ENCODE results near the gene AKAP6.

AKAP6 gene

DNA sequence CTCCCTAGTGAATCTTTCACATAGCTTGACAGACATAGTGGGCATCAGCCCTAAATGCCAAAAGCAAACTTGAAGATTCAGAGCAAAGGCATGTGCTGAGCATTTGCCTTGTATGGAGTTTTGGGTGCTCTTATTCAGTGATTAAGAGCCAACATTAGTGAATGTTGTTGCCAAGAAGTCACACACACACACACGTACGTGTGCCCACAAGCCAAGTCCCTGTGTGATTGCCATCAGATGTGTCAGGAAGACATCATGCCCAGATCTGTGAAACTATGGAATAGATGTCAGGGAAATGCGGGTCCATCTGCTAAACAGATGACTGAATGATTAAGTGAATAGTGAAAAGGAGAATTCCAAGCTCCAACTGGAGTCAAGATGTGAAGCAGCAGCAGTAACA is 149.0 kb downstream of the AKAP6 start:
- Mint-ChIP-seq H3K4me3 (no peak overlapping the region), H3K27me3 (no peaks in the 10 kb centered on the region), H3K4me1 (no peaks in the 10 kb centered on the region), H3K36me3 (no peaks in the 10 kb centered on the region), H3K9me3 (no peaks in the 10 kb centered on the region), H3K27ac (no peak overlapping the region)
- no peak for ATAC-seq

DNA sequence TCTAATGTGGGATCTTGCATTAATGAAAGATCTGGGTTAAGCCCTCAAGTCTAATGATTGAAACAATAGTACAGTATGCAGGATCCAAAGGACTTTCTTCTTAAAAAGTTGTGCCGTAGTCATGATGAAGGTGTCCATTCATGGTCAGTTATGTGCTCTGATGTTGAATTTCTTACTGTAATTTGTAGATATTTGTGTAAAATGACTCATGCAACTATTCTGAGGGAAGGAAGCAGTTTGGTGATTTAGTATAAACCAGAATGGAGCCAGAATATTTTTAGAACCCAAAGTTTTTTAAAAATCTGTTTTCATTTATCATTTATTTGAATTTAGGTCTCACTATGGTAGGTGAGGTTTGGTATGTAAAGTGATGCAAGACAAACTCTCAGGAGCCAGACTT is 151.2 kb downstream of the AKAP6 start:
- no peaks in the 10 kb centered on the region for H3K9me3 Mint-ChIP-seq
- H3K4me1 Mint-ChIP-seq: no peaks in the 10 kb centered on the region
- no peak for ATAC-seq
- H3K4me3 Mint-ChIP-seq: no peak overlapping the region
- no peaks in the 10 kb centered on the region for H3K27me3 Mint-ChIP-seq
- H3K36me3 Mint-ChIP-seq: no peaks in the 10 kb centered on the region
- H3K27ac Mint-ChIP-seq: no peak overlapping the region

DNA sequence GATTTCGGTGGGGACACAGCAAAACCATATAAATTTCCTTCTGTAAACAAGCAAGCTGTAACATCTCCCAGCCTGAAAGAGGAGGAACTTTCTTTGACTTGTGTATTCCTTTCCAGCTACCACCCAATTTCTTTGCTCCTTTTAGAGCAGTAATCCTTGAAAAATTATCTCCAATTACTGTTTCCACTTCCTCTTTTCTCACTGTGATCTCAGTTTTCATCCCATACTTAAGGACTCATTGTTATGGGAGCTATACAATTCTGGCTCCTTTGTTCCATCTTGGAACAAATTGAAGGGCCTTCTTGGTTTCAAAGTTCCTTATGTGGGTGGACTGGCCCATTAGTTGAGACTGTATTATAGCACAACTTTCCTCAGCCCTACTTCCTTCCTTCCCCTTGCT is 152.6 kb downstream of the AKAP6 start:
- Mint-ChIP-seq H3K4me3 (no peak overlapping the region), H3K27ac (no peak overlapping the region), H3K27me3 (no peaks in the 10 kb centered on the region), H3K4me1 (no peaks in the 10 kb centered on the region), H3K9me3 (peaks cover 9% of the 10 kb centered on the region), H3K36me3 (no peaks in the 10 kb centered on the region)
- no peak for ATAC-seq

DNA sequence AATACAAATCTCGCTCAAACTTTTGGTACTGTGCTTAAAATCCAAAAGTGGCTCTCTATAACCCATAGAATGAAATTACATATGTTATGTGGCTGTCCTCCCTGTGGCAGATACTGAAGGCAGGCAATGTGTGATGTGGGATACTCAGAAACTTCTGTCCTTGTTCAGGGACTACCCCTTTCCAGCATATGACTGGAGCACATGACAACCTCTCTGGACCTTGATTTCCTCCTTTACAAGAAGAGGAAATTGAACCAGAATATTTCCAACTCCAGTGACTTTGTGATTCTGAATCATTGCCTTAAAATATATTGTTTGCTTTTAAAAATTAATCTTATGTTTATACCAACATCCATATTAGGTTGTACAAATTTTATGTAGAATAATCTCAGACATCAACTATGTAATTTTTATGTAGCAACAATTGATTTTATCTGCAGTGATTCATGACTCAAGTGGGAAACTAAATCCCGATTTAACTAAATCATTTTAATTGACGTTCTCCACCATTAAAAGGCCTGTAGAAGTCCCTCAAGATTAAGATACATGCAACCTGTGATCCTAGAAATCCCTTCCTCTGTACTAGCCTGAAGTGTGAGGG is 162.4 kb downstream of the AKAP6 start:
- Mint-ChIP-seq H3K9me3 (peaks cover 4% of the 10 kb centered on the region), H3K4me1 (no peaks in the 10 kb centered on the region), H3K4me3 (no peak overlapping the region), H3K27me3 (no peaks in the 10 kb centered on the region), H3K27ac (no peak overlapping the region), H3K36me3 (no peaks in the 10 kb centered on the region)
- ATAC-seq: no peak

DNA sequence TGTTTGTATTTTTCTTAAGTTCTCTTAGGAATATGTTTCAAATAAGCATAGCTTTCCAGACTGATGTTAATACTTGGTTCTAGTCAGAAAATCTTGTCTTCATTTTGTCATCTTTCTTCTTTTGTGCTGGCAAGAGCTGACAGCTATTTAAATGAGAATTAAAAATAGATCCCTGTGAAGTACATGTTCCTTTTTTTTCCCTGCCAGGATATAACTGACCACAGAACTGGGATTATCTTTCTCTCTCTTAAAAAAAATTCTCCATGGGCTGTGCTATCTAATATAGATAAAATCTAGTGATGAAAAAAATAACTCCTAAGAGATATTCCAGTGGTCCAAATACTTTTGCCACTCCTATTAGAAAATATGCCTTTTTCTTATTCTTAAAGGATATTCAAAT is 163.4 kb downstream of the AKAP6 start:
- Mint-ChIP-seq H3K9me3 (no peaks in the 10 kb centered on the region), H3K4me3 (no peak overlapping the region), H3K27ac (no peak overlapping the region), H3K36me3 (no peaks in the 10 kb centered on the region), H3K4me1 (no peaks in the 10 kb centered on the region), H3K27me3 (no peaks in the 10 kb centered on the region)
- ATAC-seq: no peak

DNA sequence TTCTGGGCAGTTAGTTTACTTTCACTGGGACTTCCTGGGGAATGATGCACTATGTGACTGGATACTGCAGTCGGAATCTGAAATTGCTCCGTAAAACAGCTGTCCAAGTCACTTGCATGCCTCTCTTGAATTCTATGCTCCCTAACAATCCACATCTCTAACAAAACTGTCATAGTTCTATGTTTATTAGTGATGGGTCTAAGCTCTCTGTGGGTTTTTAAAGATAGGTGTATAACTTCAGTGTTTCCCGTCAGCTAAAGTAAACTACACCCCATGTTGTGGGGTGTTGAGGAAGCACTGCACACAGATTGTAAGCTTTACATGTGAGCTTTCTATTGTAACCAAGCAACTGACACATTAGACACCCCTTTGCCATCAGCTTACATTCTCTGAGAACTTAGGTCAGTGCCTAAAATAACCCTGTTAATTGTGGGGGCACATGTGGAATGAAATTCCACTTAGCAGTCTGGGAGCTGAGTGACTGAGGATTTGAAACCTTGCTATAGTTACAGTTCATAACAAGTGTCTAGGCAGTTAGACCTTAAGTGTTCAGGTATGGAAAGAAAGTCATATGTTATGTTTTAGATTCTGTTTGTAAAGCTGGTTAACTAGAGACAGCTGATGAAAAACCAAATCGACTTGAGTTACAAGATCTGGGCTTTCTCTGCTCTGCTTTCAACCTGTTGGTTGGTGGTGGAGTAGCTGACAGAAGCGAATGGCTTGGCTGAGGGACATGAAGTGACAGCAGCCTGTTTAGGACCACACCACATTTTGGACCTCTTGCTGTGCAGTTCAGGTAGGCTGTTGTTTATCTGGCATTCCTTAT is 165.7 kb downstream of the AKAP6 start:
- Mint-ChIP-seq H3K36me3 (no peaks in the 10 kb centered on the region), H3K4me3 (no peak overlapping the region), H3K27ac (no peak overlapping the region), H3K9me3 (no peaks in the 10 kb centered on the region), H3K27me3 (no peaks in the 10 kb centered on the region), H3K4me1 (no peaks in the 10 kb centered on the region)
- no peak for ATAC-seq

DNA sequence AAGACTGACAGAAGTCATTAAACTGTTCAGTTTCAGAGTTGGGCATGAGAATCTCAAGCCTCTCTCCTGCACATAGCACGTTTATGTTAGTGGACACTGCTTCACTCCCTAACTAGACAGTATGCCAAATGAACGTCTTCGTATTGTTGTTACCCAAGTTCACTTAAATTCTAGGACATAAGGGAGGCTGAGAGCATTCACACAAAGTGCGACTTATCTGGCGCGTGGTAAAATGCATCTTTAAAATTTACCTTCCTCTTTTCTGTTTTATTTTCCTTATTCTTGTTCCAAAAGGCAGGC is 166.3 kb downstream of the AKAP6 start:
- no peak for ATAC-seq
- Mint-ChIP-seq H3K36me3 (no peaks in the 10 kb centered on the region), H3K9me3 (no peaks in the 10 kb centered on the region)

DNA sequence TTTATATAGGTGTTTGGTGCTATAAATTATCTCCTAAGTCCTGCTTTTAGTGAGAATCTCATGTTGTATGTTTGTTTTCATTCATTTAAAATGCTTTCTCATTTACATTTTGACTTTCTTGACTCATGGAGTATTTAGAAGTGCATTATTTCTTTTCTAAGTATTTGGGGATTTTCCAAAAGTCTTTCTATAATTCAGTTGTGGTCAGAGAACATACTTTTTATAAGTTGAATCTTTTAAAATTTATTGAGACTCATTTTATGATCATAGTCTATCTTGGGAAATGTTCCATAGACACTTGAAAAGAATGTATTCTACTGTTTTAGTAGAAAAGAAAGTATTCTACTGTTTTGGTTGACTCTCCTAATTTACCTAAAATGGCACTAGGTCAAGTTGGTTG is 168.2 kb downstream of the AKAP6 start:
- no peak overlapping the region for H3K4me3 Mint-ChIP-seq
- no peaks in the 10 kb centered on the region for H3K27me3 Mint-ChIP-seq
- no peak overlapping the region for H3K27ac Mint-ChIP-seq
- no peaks in the 10 kb centered on the region for H3K9me3 Mint-ChIP-seq
- H3K36me3 Mint-ChIP-seq: no peaks in the 10 kb centered on the region
- no peak for ATAC-seq
- H3K4me1 Mint-ChIP-seq: no peaks in the 10 kb centered on the region

More for the DNA sequence above, 166.3 kb downstream of the AKAP6 start:
- no peaks in the 10 kb centered on the region for H3K27me3 Mint-ChIP-seq
- no peaks in the 10 kb centered on the region for H3K4me1 Mint-ChIP-seq
- no peak overlapping the region for H3K4me3 Mint-ChIP-seq
- H3K27ac Mint-ChIP-seq: no peak overlapping the region

DNA sequence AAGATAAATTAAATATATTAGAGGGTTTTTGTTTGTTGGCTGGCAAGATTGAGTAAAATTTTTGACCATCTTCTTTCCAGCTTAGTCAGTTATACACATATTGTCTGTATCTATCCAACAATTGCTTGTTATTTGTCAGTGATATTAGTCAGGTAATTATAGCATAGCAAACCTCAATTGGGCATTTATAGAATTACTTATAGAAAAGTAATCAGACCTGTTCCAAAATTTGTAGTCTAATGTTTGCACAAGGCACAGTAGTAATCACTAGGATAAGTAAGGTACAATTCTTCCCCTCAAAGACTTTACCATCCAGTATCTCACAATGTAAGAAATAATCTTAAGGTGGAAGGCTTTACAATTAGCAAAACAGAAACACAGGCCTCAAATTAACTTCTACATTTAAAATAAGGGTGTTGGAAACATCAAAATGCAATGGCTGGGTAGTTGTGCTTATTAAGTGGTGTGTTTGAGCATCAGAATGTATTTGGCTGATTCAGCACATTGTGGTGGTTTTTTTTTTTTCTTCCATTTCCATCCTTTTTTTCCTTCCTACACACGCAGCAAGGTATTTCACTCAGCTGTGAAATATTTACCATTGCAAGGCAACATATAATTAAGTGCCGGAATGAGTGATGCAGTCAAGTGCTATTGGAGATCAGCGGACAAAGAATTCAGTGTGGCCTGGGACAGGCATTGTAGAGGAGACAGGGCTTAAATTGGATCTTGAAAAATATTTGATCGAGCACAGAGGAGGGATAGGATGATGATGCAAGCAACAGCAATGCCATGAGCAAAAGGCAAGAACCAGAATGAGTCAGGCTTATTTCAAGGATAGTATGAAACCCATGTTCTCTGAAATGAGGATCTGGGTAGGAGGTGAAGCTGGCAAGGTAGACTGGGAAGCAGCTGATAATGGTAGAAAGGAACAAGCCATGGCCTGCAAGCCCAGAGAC is 178.2 kb downstream of the AKAP6 start:
- H3K4me1 Mint-ChIP-seq: no peaks in the 10 kb centered on the region

DNA sequence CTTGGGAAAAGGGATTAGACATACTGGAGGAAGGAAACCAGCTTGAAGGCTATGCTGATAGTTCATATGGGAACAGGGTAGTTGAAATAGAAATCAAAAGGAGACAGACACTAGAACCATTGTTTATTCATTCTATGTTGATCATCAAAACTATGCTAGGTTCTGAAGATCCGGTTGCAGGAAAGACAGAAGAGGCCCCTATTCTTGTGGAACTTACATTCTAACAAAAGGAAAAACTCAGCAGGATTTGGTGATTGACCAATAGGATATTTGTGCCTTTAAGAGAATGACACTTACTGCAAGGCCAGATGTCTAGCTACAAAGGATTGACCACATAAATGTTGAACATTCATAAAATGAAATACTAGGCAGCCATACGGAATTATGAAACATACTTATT is 179.2 kb downstream of the AKAP6 start:
- no peak overlapping the region for H3K27ac Mint-ChIP-seq
- H3K4me3 Mint-ChIP-seq: no peak overlapping the region
- H3K36me3 Mint-ChIP-seq: no peaks in the 10 kb centered on the region
- ATAC-seq: no peak
- no peaks in the 10 kb centered on the region for H3K9me3 Mint-ChIP-seq
- H3K27me3 Mint-ChIP-seq: peaks cover 8% of the 10 kb centered on the region
- H3K4me1 Mint-ChIP-seq: no peaks in the 10 kb centered on the region

More for the DNA sequence above, 178.2 kb downstream of the AKAP6 start:
- H3K27ac Mint-ChIP-seq: no peak overlapping the region
- H3K27me3 Mint-ChIP-seq: peaks cover 8% of the 10 kb centered on the region
- H3K36me3 Mint-ChIP-seq: no peaks in the 10 kb centered on the region
- no peak overlapping the region for H3K4me3 Mint-ChIP-seq
- H3K9me3 Mint-ChIP-seq: no peaks in the 10 kb centered on the region
- ATAC-seq: no peak

DNA sequence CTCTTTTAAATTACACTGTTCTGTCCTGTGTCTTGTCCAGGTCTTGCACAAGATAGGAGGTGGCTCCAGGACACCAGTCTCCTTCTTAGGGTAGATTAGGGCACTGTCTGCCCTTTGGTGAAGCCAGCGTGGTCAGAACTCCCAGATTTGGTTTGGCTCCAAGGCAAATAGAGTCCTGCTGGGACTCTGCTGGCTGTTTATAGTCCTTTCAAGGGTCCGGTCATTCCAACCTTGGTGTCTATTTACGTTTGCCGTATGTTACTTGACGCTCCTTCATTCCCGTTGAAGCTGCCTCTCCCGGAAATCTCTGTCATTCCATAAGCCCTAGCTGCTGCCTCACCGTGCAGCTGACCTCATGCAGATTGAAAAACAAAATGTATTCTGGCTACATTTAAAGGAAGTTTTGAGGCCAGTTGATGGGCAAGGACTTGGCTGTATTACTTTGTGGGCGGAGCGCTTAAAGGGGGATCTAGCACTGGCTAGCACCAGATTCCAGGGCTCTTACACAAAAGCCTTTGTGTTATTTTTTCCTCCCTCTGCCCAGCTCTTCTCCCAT is 180.6 kb downstream of the AKAP6 start:
- H3K4me1 Mint-ChIP-seq: no peaks in the 10 kb centered on the region
- H3K4me3 Mint-ChIP-seq: no peak overlapping the region
- no peaks in the 10 kb centered on the region for H3K36me3 Mint-ChIP-seq
- H3K27me3 Mint-ChIP-seq: peaks cover 17% of the 10 kb centered on the region
- H3K27ac Mint-ChIP-seq: no peak overlapping the region
- H3K9me3 Mint-ChIP-seq: no peaks in the 10 kb centered on the region
- no peak for ATAC-seq

DNA sequence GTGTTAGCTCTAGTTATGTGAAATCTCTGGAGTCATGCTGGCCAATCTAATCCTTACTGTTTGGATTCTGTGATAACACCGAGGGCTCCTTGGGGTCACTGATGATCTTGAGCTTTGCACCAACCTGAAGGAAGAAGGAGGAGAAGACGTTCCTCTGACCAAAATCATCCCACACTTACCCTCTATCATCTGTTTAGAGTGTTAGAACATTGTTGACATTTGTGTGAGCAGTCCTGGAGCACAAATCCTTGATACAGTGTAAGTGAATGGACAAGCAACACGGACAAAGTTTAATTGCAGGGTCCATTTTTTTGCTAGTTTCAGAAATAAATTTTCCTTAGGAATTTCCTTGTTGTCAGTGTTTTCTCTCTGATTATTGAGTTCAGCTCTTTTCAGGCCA is 181.7 kb downstream of the AKAP6 start:
- H3K27ac Mint-ChIP-seq: no peak overlapping the region

DNA sequence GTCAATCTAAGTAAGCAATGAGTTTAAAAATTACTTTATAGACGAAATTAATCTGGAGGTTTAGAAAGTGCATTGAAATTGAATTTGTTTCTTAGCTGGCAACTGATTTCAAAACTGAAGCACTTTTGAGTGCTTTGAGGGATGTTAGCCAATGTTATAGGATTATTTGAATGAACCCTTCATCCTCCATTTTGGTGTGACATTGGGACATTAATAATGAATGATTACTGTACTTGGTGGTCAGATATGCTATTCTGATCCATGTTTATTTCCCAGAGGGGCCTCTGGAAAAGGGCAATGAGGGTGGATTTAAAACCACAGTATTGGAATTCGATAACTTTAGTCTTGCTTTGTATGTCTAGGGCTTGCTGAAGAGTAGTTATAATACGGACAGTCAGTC is 183.2 kb downstream of the AKAP6 start:
- no peak overlapping the region for H3K27ac Mint-ChIP-seq
- H3K4me1 Mint-ChIP-seq: no peaks in the 10 kb centered on the region
- no peaks in the 10 kb centered on the region for H3K9me3 Mint-ChIP-seq
- H3K4me3 Mint-ChIP-seq: no peak overlapping the region
- no peak for ATAC-seq
- H3K36me3 Mint-ChIP-seq: no peaks in the 10 kb centered on the region
- H3K27me3 Mint-ChIP-seq: peaks cover 28% of the 10 kb centered on the region

More for the DNA sequence above, 181.7 kb downstream of the AKAP6 start:
- peaks cover 27% of the 10 kb centered on the region for H3K27me3 Mint-ChIP-seq
- H3K4me1 Mint-ChIP-seq: no peaks in the 10 kb centered on the region
- H3K9me3 Mint-ChIP-seq: no peaks in the 10 kb centered on the region
- no peak for ATAC-seq
- H3K4me3 Mint-ChIP-seq: no peak overlapping the region
- no peaks in the 10 kb centered on the region for H3K36me3 Mint-ChIP-seq

DNA sequence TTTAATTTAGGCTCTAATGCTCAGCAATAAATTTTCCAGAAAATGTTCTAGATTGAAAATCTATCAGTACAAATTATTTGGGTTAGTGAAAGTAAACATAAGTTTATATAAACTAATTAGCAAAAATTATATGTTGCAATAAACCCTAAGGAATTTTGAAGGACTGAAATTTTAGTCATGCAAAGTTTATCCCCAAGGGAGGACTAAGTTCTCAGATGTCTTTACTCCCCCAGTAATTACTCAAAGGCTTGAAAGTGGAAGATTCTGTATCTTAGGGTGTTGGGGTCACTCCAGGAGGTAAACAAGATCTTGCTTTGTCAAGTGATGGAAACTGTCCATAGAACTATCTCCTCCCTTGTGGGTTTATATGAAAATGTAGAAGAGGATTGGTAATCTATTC is 183.7 kb downstream of the AKAP6 start:
- no peaks in the 10 kb centered on the region for H3K4me1 Mint-ChIP-seq
- H3K27ac Mint-ChIP-seq: no peak overlapping the region
- H3K27me3 Mint-ChIP-seq: peaks cover 32% of the 10 kb centered on the region
- no peak for ATAC-seq
- H3K36me3 Mint-ChIP-seq: no peaks in the 10 kb centered on the region
- H3K9me3 Mint-ChIP-seq: no peaks in the 10 kb centered on the region
- H3K4me3 Mint-ChIP-seq: no peak overlapping the region

DNA sequence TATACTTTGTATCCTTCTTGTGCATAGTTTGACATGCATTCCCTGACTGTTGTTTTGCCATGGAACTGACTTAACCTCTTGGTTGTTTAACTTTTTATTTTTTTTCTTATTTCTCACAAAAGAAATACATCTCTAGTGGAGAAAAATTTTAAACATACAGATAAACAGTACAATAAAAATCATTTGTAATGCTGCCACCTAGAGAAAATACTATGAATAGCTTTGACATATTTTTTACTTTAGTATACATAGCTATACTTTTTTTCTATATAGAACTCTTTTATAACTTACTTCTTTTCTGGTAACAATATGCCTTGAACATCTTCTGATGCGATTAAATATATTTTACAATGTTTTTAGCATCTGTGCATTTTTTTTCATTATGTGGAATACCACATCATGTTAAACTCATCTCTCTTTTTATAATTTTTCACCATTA is 184.5 kb downstream of the AKAP6 start:
- ATAC-seq: no peak
- no peak overlapping the region for H3K4me3 Mint-ChIP-seq
- H3K27me3 Mint-ChIP-seq: peaks cover 40% of the 10 kb centered on the region
- H3K4me1 Mint-ChIP-seq: no peaks in the 10 kb centered on the region
- H3K9me3 Mint-ChIP-seq: peaks cover 3% of the 10 kb centered on the region
- H3K36me3 Mint-ChIP-seq: no peaks in the 10 kb centered on the region
- no peak overlapping the region for H3K27ac Mint-ChIP-seq
